ENCODE measurements around the gene BRS3. TPM values are rescaled to one million over a fixed set of nuclear protein-coding genes. Genes with fewer than 3 reads are reported as not detected.

BRS3 gene
- total and polyA plus RNA-seq, 7 donors: 0.08 to 0.09 TPM; not detected in 5

GRCh38 chrX:136480383-136480782 is 7.4 kb upstream of the BRS3 start:
- H3K4me3 ChIP-seq: no peak overlapping the region
- no peak overlapping the region for H3K27ac ChIP-seq
- 23 to 31% (median 30%) methylated on average over 4 of the region's 4 CpGs for WGBS, 3 donors
- H3K36me3 ChIP-seq (ENCODE audit: insufficient read depth in 1 of 2, low read depth in 1 of 2): no peaks in the 10 kb centered on the region
- H3K9me3 ChIP-seq: no peaks in the 10 kb centered on the region
- intact Hi-C loops (cut with DNase I): no loop called here
- H3K27me3 ChIP-seq (ENCODE audit: insufficient read depth in 3 of 3, low read length in 2 of 3): peaks cover 0 to 9% (median 2%) of the 10 kb centered on the region in 3 donors
- TF ChIP-seq, protein P1, sequence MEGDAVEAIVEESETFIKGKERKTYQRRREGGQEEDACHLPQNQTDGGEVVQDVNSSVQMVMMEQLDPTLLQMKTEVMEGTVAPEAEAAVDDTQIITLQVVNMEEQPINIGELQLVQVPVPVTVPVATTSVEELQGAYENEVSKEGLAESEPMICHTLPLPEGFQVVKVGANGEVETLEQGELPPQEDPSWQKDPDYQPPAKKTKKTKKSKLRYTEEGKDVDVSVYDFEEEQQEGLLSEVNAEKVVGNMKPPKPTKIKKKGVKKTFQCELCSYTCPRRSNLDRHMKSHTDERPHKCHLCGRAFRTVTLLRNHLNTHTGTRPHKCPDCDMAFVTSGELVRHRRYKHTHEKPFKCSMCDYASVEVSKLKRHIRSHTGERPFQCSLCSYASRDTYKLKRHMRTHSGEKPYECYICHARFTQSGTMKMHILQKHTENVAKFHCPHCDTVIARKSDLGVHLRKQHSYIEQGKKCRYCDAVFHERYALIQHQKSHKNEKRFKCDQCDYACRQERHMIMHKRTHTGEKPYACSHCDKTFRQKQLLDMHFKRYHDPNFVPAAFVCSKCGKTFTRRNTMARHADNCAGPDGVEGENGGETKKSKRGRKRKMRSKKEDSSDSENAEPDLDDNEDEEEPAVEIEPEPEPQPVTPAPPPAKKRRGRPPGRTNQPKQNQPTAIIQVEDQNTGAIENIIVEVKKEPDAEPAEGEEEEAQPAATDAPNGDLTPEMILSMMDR (IDR thresholded peaks at IDR 0.05): no peak
- no peaks in the 10 kb centered on the region for H3K4me1 ChIP-seq
- DNase-seq (no peak), ATAC-seq (no peak)

DNA sequence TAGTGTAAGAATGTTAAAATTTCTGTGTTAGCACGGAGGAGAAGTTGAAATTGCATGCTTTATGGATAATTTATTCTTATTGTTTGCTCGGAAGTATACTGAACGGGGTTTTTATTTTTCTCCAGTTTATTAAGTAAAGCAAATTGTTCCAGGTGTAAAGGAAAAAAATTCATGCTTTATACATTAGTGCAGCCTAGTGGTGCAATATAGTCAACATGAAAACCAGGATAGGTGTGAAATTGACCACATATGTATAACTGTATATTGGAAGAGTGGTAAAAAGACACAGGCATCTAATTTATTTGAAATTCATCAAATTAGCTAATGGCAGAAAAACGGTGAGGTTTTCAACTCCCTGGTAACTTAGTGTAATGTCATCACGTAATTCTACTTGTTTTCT is 959 bp downstream of the BRS3 start:
- Histone ChIP-seq H3K9me3 (no peaks in the 10 kb centered on the region), H3K27me3 (ENCODE audit: insufficient read depth in 3 of 3, low read length in 2 of 3) (peaks cover 0 to 21% (median 0%) of the 10 kb centered on the region in 3 donors), H3K4me3 (no peak overlapping the region), H3K27ac (no peak overlapping the region), H3K4me1 (no peaks in the 10 kb centered on the region), H3K36me3 (ENCODE audit: insufficient read depth in 1 of 2, low read depth in 1 of 2) (no peaks in the 10 kb centered on the region)
- no peak for DNase-seq
- TF ChIP-seq, protein P1 (IDR thresholded peaks at IDR 0.05): no peak
- no peak for ATAC-seq
- 35 to 55% (median 37%) methylated on average over 5 of the region's 5 CpGs for WGBS, 3 donors
- intact Hi-C loops (cut with DNase I): no loop called here

DNA sequence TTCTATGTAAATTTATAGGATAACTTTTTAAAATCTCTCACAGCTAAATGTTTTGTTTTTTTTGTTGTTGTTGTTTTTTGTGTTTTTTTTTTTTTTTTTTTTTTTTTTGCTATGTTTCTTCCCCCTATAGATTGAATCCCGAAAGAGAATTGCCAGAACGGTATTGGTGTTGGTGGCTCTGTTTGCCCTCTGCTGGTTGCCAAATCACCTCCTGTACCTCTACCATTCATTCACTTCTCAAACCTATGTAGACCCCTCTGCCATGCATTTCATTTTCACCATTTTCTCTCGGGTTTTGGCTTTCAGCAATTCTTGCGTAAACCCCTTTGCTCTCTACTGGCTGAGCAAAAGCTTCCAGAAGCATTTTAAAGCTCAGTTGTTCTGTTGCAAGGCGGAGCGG is 4.1 kb downstream of the BRS3 start:
- intact Hi-C loops (cut with DNase I): loop anchor here in 1 of 2 donors (5.0 kb wide), 1 partner anchor 465 kb away; no protein-coding TSS in a partner anchor
- peaks cover 0 to 14% (median 0%) of the 10 kb centered on the region in 3 donors for H3K27me3 ChIP-seq (ENCODE audit: insufficient read depth in 3 of 3, low read length in 2 of 3)

GRCh38 chrX:136493011-136493410 is 5.3 kb downstream of the BRS3 start:
- no peak for ATAC-seq

More for the DNA sequence above, 4.1 kb downstream of the BRS3 start:
- no peak overlapping the region for H3K4me3 ChIP-seq
- ATAC-seq (no peak), DNase-seq (no peak)
- H3K4me1 ChIP-seq: no peaks in the 10 kb centered on the region
- H3K27ac ChIP-seq: no peak overlapping the region
- TF ChIP-seq, protein P1 (IDR thresholded peaks at IDR 0.05): no peak
- H3K36me3 ChIP-seq (ENCODE audit: insufficient read depth in 1 of 2, low read depth in 1 of 2): no peaks in the 10 kb centered on the region
- 58 to 64% (median 60%) methylated on average over 6 of the region's 6 CpGs for WGBS, 3 donors
- H3K9me3 ChIP-seq: no peaks in the 10 kb centered on the region

More at GRCh38 chrX:136493011-136493410, 5.3 kb downstream of the BRS3 start:
- Histone ChIP-seq H3K27ac (no peak overlapping the region), H3K4me1 (no peaks in the 10 kb centered on the region), H3K36me3 (ENCODE audit: insufficient read depth in 1 of 2, low read depth in 1 of 2) (no peaks in the 10 kb centered on the region), H3K4me3 (no peak overlapping the region), H3K27me3 (ENCODE audit: insufficient read depth in 3 of 3, low read length in 2 of 3) (peaks cover 0 to 7% (median 0%) of the 10 kb centered on the region in 3 donors), H3K9me3 (no peaks in the 10 kb centered on the region)
- no peak for DNase-seq
- intact Hi-C loops (cut with DNase I): loop anchor here in 1 of 2 donors (5.0 kb wide), 1 partner anchor 466 kb away; no protein-coding TSS in a partner anchor
- 36 to 42% (median 36%) methylated on average over 1 of the region's 1 CpG for WGBS, 3 donors
- TF ChIP-seq, protein P1 (IDR thresholded peaks at IDR 0.05): no peak
